ENCODE measurements around the gene CTTN.
"Not testable (repeated sequence)": the region's sequence is repeated elsewhere in the genome, so short reads cannot be mapped to it uniquely, and the experiment has no call there.

Gene CTTN

GRCh38 chr11:70381350-70381749 is 17.0 kb upstream of the CTTN start:
- no peak for TF ChIP-seq CTCF (IDR thresholded peaks at IDR 0.05; ENCODE audit: extremely low read depth, missing control alignments)
- no peak for DNase-seq (ENCODE audit: low spot score)

- no peak for TF ChIP-seq CTCF (IDR thresholded peaks at IDR 0.05; ENCODE audit: extremely low read depth, missing control alignments)
- no peak for DNase-seq (ENCODE audit: low spot score)
Measured at GRCh38 chr11:70381872-70382861, 16.2 kb upstream of the CTTN start.

- TF ChIP-seq CTCF (IDR thresholded peaks at IDR 0.05; ENCODE audit: extremely low read depth, missing control alignments): no peak
- DNase-seq (ENCODE audit: low spot score): no peak
Measured at GRCh38 chr11:70383664-70384565, 14.4 kb upstream of the CTTN start.

GRCh38 chr11:70384566-70385152 is 13.7 kb upstream of the CTTN start:
- no peak for TF ChIP-seq CTCF (IDR thresholded peaks at IDR 0.05; ENCODE audit: extremely low read depth, missing control alignments)

GRCh38 chr11:70387564-70387963 is 10.8 kb upstream of the CTTN start:
- TF ChIP-seq CTCF (IDR thresholded peaks at IDR 0.05; ENCODE audit: extremely low read depth, missing control alignments): no peak
- DNase-seq (ENCODE audit: low spot score): no peak

More at GRCh38 chr11:70384566-70385152, 13.7 kb upstream of the CTTN start:
- no peak for DNase-seq (ENCODE audit: low spot score)

- DNase-seq (ENCODE audit: low spot score): no peak
- TF ChIP-seq CTCF (IDR thresholded peaks at IDR 0.05; ENCODE audit: extremely low read depth, missing control alignments): no peak
Measured at GRCh38 chr11:70389201-70389600, 9.1 kb upstream of the CTTN start.

- not testable (repeated sequence) for DNase-seq (ENCODE audit: low spot score)
Measured at GRCh38 chr11:70390882-70391281, 7.4 kb upstream of the CTTN start.
